B cell (primary cell): ENCODE data around the gene KRT33B.

ENCODE experiments used
- EZH2 ChIP-seq: IDR thresholded peaks from 2 replicates; pipeline ENCODE4 v1.6.1; 2012; ENCODE audit warnings: borderline replicate concordance, low read depth, mild to moderate bottlenecking, moderate library complexity, low read length; ENCODE audit not compliant: insufficient read depth, poor library complexity, severe bottlenecking
- TF ChIP-seq, protein P1 (sequence below): fragments of 200-600 bp; IDR thresholded peaks from one replicate; pipeline ENCODE4 v1.8.0; 2022; ENCODE audit warnings: antibody characterized with exemption, mild to moderate bottlenecking

GRCh38 chr17:41413353-41413957, 43.8 kb upstream of the KRT33B start:
- TF ChIP-seq, protein P1, sequence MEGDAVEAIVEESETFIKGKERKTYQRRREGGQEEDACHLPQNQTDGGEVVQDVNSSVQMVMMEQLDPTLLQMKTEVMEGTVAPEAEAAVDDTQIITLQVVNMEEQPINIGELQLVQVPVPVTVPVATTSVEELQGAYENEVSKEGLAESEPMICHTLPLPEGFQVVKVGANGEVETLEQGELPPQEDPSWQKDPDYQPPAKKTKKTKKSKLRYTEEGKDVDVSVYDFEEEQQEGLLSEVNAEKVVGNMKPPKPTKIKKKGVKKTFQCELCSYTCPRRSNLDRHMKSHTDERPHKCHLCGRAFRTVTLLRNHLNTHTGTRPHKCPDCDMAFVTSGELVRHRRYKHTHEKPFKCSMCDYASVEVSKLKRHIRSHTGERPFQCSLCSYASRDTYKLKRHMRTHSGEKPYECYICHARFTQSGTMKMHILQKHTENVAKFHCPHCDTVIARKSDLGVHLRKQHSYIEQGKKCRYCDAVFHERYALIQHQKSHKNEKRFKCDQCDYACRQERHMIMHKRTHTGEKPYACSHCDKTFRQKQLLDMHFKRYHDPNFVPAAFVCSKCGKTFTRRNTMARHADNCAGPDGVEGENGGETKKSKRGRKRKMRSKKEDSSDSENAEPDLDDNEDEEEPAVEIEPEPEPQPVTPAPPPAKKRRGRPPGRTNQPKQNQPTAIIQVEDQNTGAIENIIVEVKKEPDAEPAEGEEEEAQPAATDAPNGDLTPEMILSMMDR = no peak
- no peak for TF ChIP-seq EZH2
